ENCODE measurements around the gene DLK2. TPM values are rescaled to one million over a fixed set of nuclear protein-coding genes. Genes with fewer than 3 reads are reported as not detected.
"Not testable (repeated sequence)": the region's sequence is repeated elsewhere in the genome, so short reads cannot be mapped to it uniquely, and the experiment has no call there.

The DLK2 gene
- total and polyA plus RNA-seq, 2 of the 13 experiments (the other 11 are each of a cell fraction or from before 2014, with no cell fraction given) = 1.2 to 3.8 TPM

- TF ChIP-seq ZNF121 (CRISPR knock-in tag; IDR thresholded peaks at IDR 0.05) = peak; percentile 77
- FAIRE-seq; H3K4me2 ChIP-seq (ENCODE audit: low read depth, low read length); H4K20me1 ChIP-seq (ENCODE audit: insufficient read depth, low read length); H3K9ac ChIP-seq (ENCODE audit: insufficient read depth, low read depth, low read length); H2AFZ ChIP-seq (ENCODE audit: low read length); ATAC-seq; H3K9me3 ChIP-seq (ENCODE audit: low read length); CTCF ChIA-PET (ENCODE audit: low intra/inter-chr PET ratio, low total read pairs); DNase-seq (ENCODE audit: low spot score); H3K4me3 ChIP-seq (replicated peaks in 1 of 3; ENCODE audit: insufficient read depth in 1 of 3, low read depth in 2 of 3, low read length in 3 of 3); H3K27me3 ChIP-seq (ENCODE audit: control insufficient read depth in 1 of 2, insufficient read depth in 2 of 2, low read length in 2 of 2); BruUV-seq (replicated peaks): not testable (repeated sequence)
- Histone ChIP-seq H3K4me1 (ENCODE audit: insufficient read depth, low read length) (peaks cover 22% of the 10 kb centered on the region), H3K27ac (ENCODE audit: extremely low read length, insufficient read depth, low read length) (peak overlapping the region; percentile 60), H3K79me2 (ENCODE audit: insufficient read depth, low read length) (peaks cover 15% of the 10 kb centered on the region), H3K36me3 (replicated peaks in 1 of 2; ENCODE audit: control insufficient read depth in 1 of 2, insufficient read depth in 2 of 2, low read length in 2 of 2) (peaks cover 39 to 55% of the 10 kb centered on the region in 2 experiments)
- WGBS (ENCODE audit: low lambda C conversion rate) = 93% methylated on average over 5 of the region's 5 CpGs
- POLR2A ChIA-PET = interaction anchor here (1.2 to 1.6 kb wide), 2 partner anchors 12 to 42 kb away, joined by 3 to 5 read pairs; partner anchors contain the start of gene LRRC73
- in situ Hi-C loops (cut with HindIII; ENCODE audit: extremely low pct_ligation_motif_present, low pct_unique_long_range_greater_than_20kb) (loop anchor here (5.0 kb wide), 1 partner anchor 236 kb away; no protein-coding TSS in a partner anchor), intact Hi-C loops (cut with micrococcal nuclease; ENCODE audit: unreplicated experiment) (loop anchor here (5.0 to 10.0 kb wide), 2 partner anchors 63 to 131 kb away; partner anchors contain the start of gene ZNF318)
Measured at GRCh38 chr6:43498291-43498690, 42.9 kb upstream of the DLK2 start.

- Histone ChIP-seq H3K4me3 (replicated peaks in 1 of 3; ENCODE audit: insufficient read depth in 1 of 3, low read depth in 2 of 3, low read length in 3 of 3) (no peak overlapping the region), H3K4me2 (ENCODE audit: low read depth, low read length) (no peak overlapping the region), H3K27me3 (ENCODE audit: control insufficient read depth in 1 of 2, insufficient read depth in 2 of 2, low read length in 2 of 2) (no peaks in the 10 kb centered on the region), H3K9ac (ENCODE audit: insufficient read depth, low read depth, low read length) (no peak overlapping the region), H4K20me1 (ENCODE audit: insufficient read depth, low read length) (no peaks in the 10 kb centered on the region), H3K9me3 (ENCODE audit: low read length) (no peaks in the 10 kb centered on the region), H2AFZ (ENCODE audit: low read length) (no peak overlapping the region), H3K36me3 (replicated peaks in 1 of 2; ENCODE audit: control insufficient read depth in 1 of 2, insufficient read depth in 2 of 2, low read length in 2 of 2) (peaks cover 34 to 49% of the 10 kb centered on the region in 2 experiments), H3K4me1 (ENCODE audit: insufficient read depth, low read length) (peaks cover 22% of the 10 kb centered on the region), H3K27ac (ENCODE audit: extremely low read length, insufficient read depth, low read length) (no peak overlapping the region), H3K79me2 (ENCODE audit: insufficient read depth, low read length) (peaks cover 21% of the 10 kb centered on the region)
- WGBS (ENCODE audit: low lambda C conversion rate) = 97% methylated on average over 12 of the region's 12 CpGs
- intact Hi-C loops (cut with micrococcal nuclease; ENCODE audit: unreplicated experiment) (loop anchor here (5.0 to 10.0 kb wide), 2 partner anchors 63 to 130 kb away; partner anchors contain the start of gene ZNF318), in situ Hi-C loops (cut with HindIII; ENCODE audit: extremely low pct_ligation_motif_present, low pct_unique_long_range_greater_than_20kb) (loop anchor here (5.0 kb wide), 1 partner anchor 235 kb away; no protein-coding TSS in a partner anchor)
- CTCF ChIA-PET (ENCODE audit: low intra/inter-chr PET ratio, low total read pairs) = interaction anchor here (3.5 kb wide), 1 partner anchor 43 kb away, joined by 53 read pairs; the partner anchor contains the start of gene DLK2
- ATAC-seq (no peak), FAIRE-seq (no peak), DNase-seq (ENCODE audit: low spot score) (no peak)
- TF ChIP-seq XRCC5 (optimal IDR thresholded peaks at IDR 0.05; ENCODE audit: low read length) = no peak
- TF ChIP-seq ZBTB38 (CRISPR knock-in tag; IDR thresholded peaks at IDR 0.05) = 0 out of 2 replicates have a peak, but pooled peaks have one; percentile 33
- 0 out of 2 replicates have a peak, but pooled peaks have one; percentile 13 for TF ChIP-seq TBX2 (CRISPR knock-in tag; IDR thresholded peaks at IDR 0.05; ENCODE audit: borderline replicate concordance)
- no TSS peak for BruUV-seq (replicated peaks)
- POLR2A ChIA-PET = no interaction called here
Measured at GRCh38 chr6:43497689-43498088, 42.3 kb upstream of the DLK2 start.
